Fibroblast of skin of right quadriceps (primary cell): ENCODE results near the gene CSF2.

Source experiments
- DNase-seq: peaks from one replicate; pipeline ENCODE4 v3.0.0-alpha.2; 2013

Gene CSF2

DNA sequence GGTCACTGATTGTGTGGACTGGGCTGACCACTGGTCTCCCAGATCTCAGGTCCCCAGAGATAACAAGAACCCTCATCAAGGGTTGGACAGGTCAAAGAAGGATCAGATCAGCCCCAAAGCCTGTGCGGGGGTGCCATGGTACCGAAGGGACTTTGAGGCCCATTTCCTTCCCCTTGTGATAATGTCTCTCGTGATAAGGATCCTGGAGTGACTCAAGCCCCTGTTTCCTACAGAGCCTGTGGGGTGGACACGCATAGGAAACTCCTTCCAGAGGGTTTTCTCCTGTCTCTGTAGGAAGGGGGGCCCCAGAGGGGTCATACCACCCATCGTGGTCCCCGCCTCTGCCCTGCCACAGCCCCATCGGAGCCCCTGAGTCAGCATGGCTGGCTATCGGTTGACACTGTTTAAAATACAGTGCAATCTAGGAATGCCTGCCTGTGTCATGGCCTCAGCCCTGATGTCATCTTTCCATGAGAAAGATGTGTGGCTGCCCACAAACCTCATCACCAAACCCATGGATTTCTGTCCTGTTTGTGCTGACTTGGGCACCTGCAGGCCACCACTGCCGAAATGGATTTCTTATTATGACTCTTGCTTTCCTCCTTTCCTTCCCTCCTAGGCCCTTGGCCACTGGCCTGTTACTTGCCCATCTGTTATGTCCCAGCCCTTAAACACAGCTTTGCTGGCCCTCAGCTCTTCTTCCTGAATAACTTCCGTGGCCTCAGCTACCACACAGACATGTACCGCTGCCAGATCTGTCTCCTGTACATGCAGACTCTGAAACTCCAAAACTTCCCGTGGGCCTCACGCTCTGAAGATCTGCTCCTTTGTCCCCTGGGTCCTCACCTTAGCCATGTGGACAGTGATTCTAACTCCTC is 2.9 kb upstream of the CSF2 start:
- peak; percentile 29 for DNase-seq

DNA sequence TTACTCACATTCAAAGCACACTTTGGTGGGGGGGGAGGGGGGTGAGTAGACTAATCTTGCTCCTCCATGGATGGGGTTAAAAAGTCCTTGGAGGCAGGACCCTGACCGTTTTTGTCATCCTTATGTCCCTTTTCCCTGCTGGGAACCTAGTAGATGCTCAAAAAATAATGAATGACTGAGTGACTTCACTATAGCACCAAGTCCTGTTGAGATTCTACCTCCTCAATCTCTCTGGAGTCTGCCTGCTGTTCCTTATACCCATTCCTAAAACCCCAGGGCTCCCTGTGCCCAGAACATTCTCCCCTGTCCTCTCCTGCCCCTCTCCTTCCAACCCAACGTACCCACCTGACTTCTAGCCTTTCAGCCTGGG is 2.3 kb upstream of the CSF2 start:
- no peak for DNase-seq

DNA sequence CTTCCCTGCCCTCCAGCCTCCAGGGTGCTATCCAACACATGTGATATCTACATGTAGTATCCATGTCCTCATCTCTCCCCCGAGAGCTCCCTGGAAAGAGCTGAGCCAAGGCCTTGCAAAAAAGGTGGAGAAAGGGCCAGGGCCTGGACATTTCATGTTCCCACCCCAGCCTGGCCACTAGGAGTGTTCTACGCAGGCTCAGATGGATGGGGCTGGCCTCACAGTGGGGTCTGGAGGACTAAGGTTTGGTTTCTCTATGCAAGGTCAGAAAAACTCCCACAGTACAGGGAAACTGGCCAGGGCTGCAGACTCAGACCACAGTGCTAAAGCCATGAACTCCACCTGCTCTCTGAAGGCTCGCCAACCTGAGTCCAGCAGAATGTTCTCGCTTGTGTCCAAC is 1.5 kb upstream of the CSF2 start:
- DNase-seq = no peak

DNA sequence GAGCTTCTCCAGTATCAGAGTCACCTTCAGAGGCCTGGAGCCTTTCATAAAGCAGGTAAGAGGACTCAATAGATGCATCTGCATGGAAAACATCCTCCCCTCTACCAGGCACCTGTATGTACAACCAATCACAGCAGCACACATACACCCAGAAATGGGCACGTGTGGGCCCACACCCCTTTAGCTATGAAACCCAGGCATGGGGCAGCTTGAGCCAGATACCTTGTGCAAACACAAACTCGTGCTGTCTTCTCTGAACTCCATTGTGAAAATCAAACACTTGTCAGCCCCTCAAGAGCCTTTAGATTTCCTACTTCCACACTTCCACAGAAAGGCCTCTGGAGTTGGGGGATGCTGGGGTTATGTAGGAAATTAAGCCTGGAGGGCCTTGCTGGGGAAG is 1.1 kb upstream of the CSF2 start:
- no peak for DNase-seq

DNA sequence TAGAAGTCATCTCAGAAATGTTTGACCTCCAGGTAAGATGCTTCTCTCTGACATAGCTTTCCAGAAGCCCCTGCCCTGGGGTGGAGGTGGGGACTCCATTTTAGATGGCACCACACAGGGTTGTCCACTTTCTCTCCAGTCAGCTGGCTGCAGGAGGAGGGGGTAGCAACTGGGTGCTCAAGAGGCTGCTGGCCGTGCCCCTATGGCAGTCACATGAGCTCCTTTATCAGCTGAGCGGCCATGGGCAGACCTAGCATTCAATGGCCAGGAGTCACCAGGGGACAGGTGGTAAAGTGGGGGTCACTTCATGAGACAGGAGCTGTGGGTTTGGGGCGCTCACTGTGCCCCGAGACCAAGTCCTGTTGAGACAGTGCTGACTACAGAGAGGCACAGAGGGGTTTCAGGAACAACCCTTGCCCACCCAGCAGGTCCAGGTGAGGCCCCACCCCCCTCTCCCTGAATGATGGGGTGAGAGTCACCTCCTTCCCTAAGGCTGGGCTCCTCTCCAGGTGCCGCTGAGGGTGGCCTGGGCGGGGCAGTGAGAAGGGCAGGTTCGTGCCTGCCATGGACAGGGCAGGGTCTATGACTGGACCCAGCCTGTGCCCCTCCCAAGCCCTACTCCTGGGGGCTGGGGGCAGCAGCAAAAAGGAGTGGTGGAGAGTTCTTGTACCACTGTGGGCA is 642 bp downstream of the CSF2 start:
- DNase-seq = no peak

DNA sequence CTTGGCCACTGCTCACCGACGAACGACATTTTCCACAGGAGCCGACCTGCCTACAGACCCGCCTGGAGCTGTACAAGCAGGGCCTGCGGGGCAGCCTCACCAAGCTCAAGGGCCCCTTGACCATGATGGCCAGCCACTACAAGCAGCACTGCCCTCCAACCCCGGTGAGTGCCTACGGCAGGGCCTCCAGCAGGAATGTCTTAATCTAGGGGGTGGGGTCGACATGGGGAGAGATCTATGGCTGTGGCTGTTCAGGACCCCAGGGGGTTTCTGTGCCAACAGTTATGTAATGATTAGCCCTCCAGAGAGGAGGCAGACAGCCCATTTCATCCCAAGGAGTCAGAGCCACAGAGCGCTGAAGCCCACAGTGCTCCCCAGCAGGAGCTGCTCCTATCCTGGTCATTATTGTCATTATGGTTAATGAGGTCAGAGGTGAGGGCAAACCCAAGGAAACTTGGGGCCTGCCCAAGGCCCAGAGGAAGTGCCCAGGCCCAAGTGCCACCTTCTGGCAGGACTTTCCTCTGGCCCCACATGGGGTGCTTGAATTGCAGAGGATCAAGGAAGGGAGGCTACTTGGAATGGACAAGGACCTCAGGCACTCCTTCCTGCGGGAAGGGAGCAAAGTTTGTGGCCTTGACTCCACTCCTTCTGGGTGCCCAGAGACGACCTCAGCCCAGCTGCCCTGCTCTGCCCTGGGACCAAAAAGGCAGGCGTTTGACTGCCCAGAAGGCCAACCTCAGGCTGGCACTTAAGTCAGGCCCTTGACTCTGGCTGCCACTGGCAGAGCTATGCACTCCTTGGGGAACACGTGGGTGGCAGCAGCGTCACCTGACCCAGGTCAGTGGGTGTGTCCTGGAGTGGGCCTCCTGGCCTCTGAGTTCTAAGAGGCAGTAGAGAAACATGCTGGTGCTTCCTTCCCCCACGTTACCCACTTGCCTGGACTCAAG is 1.5 kb downstream of the CSF2 start:
- no peak for DNase-seq

DNA sequence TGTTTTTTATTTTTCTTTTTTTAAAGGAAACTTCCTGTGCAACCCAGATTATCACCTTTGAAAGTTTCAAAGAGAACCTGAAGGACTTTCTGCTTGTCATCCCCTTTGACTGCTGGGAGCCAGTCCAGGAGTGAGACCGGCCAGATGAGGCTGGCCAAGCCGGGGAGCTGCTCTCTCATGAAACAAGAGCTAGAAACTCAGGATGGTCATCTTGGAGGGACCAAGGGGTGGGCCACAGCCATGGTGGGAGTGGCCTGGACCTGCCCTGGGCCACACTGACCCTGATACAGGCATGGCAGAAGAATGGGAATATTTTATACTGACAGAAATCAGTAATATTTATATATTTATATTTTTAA is 2.1 kb downstream of the CSF2 start:
- no peak for DNase-seq

DNA sequence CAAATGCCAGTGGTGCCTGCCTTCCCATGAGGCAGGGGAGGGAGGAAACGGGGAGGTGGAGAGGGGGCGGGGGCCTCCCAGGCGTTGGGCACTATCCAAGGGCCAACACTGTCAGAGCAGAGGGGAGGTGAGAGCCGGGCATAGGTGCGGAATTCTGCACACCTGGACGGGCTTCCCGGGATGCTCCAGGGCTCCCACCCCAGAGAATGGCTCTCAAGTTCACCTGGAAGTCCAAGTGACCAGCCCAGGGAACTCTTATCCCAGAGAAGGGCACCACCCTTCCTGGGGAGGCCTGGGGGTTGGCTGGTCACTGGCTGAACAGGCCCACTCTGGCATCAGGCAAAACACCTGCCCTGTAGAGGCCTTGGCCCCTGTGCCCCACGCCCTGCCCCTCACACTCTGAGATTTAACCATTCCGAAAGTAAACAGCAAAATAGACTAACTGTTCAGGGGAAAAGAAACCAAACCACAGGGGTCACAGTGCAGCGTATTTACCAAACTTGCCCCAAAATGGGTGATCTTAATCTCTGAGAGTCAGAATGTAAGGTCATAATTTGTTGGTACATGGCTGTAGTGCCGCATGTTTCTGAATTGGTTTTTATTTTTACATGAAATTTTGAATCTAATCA is 2.7 kb downstream of the CSF2 start:
- no peak for DNase-seq

DNA sequence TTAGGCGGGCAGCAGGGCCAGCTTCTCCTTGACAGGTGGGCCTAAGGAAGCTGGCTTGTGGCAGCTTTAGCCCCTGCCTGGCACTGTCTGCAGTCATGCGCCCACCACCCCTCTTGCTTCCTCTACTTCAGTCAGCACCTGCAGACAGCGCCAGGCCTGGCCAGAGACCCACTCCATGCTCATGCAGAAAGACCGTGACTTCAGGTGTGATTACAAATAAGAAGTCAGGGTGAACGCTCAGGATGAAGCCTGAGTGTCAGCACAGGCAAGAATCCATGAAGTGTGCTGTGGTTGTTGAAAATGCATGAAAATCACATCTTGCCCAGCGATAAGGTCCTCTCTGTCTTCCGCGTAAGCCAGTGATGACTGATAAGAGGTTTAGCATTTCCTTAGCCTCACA is 3.4 kb downstream of the CSF2 start:
- DNase-seq = no peak

DNA sequence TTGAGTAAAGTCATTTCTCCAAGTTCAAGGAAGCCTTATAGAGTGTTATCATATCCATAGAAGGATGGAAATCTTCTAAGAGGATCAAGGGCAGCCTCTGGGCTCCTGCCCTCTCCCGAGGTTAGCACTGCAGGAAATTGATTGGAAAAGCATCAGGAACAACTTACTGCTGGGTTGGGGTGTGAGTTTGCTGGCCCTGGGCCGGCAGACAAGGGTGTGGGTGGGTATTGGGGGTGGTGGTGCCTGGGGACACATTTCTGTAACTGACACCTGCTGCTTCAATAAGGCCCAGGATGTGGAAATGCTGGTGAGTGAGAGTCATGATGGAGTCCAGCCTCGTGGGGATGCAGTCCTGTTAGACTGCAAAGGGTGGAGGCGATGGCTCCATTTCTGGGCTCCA is 5.5 kb downstream of the CSF2 start:
- no peak for DNase-seq

DNA sequence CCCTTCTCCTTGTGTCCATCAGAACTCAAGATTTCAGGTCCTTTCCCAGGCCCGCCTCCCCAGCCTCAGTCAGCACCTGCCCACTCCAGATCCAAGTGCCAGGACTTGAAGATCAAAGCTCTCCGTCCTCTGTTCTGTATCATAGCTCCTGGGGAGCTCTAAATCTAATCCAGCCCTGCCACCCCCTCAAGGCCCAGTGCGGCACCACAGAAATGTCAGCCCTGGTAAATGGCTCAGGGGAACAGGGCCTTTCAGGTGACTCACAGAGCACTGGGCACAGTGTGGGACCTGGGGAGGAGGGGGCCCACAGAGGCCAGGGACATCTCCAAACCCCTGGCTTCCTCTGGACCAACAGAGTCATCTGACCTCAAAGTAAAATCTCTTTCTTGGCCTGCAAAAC is 6.0 kb downstream of the CSF2 start:
- DNase-seq = no peak

DNA sequence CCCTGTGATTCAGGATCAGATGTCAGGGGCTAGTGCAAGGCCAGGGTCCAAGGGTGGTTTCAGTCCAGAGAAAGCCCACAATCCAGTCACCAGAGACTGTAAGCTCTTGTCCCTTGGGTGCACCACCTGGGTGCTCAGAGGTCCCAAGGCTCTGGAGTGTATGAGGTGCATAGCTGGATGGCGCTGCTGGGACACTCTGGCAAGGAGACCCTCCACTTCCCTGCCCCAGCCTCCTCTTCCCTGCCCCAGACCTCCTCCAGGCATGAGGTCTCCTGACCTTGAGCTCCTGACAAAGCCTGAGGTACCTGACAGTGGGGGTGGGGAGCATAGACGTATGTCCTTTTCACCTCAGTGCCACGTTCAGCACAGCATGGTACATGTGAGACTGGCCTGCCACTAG is 7.0 kb downstream of the CSF2 start:
- no peak for DNase-seq

DNA sequence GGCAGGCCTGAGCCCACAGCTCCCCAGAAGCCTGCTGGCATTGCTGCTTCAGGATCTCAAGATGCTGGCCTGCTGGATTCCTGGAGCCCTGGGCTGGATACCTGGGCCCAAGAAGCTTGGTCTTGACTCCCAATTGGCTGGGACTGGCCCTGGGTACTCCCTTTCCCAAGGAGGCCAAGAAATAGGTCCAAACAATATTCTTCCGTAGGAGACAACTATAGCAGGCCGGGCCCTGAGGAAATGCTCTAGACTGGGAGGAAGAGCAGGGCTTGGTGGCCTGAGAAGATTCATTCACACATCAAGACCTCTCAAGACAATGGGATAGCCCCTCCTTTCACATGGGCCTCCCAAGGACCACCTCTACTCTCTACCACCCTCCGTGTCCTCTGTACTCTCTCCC is 7.9 kb downstream of the CSF2 start:
- DNase-seq = no peak

DNA sequence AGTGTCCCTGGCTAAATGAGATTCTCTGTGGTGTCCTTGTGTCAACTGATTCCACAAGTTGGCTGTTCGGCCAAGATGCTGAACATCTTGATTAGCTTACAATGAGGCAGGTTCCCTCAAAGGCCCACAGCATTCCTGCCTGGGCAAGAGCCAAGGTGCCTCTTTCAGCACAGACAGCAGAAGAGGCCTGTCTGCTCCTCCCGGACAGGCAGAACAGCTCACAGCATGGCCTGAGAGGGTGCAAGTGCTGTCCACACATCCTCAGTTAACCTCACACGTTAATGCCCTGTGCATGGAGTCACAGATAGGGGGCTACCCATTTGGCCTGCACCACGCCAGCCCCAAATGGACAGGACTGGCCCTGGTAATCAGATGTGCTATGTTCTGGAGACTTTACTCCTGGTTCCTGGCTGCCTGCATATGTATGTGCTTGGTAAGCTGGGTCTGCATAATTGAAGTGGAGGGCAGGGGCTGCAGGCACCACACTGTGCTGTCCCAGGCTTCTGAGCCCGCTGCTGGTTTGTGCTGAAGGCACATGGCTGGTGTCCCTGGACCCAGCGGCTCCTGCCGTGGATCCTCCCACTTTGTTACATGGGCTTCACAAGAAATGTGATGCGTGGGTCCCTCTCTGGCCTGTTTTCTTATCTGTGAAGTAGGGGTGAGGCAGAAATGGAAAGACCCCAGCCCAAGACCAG is 8.9 kb downstream of the CSF2 start:
- no peak for DNase-seq

DNA sequence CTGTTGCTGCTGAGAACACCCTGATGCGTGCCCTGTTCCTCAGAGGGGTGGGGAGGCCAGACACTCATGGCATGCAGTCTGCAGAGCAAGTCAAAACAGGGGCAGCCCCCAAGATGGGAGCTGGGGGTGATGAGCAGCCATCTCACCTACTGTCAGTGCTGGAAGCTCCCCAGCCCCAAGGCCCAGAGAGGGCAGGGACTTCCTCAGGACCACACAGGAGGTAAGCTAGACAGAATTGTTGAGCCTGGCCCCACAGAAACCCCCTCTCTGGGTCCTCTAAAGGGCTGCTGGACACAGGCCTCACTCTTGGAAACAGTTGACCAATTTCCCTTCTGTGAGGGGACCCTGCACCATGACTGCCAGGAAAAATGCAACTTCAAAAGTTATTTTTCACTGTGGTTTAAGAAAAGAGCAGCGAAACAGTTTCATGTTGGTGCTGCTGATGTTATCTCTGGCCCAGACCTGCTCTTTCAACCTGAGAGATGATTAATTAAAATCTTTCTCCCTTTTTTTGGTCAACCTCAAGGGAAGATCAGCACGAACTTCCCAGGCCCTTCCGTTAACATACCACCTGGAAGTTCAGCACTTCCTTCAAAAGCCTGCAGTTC is 9.6 kb downstream of the CSF2 start:
- no peak for DNase-seq

DNA sequence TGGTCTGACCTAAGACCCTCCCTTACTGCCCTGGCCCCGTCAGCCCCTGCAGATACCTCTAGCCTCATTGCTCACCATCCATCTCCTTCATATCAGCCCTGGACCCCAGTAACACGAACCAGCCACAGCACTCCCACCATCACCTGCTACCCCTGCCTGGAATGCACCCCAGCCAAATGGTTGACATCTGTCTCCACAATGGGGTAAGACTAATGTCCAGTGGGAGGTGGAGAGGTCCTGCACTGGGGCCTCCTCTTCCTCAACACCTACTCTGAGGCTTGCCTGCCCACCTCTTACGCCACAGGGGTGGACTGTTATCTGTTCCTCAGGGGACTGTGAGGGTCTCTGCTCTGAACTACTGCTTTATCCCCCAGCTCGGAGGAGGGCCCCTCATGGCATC is 12.1 kb downstream of the CSF2 start:
- no peak for DNase-seq

DNA sequence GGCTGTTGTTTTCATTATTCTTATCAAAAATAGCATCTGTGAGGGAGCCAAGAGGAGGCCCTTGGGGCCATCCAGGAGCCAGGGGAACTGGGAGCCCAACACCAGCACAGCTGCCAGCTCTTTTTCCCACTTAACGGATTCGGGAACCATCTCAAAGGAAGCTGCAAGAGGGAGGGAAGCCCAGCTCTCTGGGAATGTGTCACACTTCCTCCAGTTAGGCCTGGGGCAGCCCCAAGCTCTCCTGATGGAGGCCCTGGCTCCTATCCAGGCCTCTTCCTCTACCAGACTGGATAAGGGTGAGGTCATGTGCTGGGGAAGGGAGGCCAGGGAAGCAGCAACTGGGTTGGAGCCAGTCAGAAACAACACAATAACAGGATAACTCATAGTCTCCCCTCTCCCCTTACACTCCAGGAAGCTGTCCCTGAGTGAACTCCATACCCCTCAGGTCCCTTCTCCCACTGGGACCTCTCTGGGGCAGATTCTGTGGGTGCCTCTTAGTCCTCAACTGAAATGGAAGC is 12.7 kb downstream of the CSF2 start:
- peak; percentile 96 for DNase-seq

DNA sequence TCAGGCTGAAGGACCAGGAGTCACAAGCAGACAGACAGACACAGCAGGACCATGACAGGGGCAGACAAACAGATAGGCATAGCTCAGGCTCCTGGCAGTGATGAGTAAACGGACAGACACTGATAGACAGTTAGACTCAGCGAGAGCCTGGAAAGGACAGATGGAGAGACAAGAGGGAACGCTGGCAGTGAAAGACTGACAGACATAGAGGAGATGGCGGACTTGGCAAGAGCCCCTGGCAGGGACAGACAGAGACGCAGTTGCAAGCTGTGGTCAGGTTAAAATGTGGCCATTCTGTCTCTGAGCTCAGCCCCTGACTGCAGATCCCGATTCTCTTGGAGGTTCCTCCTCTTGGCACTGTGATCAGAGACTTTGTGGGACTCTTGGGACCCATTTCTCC is 13.6 kb downstream of the CSF2 start:
- DNase-seq = no peak

DNA sequence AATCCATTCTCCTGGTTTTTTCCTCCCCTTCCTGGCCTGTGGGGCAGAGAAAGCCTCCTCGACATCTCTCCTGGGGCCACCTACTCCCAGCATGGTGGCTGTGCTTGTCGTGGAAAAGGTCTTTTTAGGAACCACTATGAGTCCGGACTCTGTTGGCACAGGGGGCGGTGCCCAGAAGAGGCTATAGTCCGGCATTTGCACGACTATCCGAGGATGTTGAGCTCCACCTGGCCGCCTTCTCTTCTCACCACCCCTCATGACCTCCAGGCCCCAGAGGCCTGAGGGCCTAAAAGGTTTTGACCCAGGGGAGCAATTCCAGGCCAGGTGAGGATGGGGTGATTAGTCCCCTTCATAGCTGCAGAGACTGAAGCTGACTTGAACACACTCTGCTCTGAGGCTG is 14.1 kb downstream of the CSF2 start:
- no peak for DNase-seq

DNA sequence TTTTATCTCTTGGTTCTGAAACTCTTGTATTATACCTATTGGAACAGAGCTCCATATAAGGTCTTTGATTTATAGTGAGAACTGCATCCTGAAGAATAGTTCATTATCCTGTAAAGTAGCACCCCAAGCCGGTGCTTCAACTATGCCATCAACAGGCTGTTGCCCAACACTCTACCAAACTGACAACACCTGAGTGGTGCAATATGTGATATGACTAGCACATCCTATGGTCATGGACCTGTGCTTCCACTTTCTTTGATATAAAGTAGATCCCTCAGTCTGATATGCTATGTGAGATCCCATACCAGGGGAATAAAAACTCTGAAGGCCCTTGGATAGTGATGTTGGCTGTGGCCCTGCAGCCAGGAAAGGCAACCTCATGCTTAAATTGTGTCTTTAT is 15.8 kb downstream of the CSF2 start:
- no peak for DNase-seq

DNA sequence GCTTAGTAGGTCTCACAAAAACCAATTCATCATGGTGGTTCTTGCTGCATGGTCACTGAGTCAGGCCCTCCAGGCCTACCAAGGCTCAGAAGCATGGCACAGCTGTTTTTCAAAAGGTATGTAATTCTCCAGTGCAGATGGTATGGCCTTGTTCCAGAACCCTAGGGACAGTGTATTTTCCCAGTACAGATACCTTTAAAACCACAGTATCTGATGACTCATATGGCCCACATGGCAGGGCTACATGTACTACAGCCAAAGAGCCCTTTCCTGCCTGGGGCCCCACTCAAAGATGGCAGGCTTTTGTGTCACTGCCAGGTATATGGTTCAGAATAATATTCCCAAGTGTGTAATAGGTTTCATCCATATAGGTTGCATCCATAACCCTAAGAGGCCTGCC is 16.5 kb downstream of the CSF2 start:
- peak; percentile 80 for DNase-seq

DNA sequence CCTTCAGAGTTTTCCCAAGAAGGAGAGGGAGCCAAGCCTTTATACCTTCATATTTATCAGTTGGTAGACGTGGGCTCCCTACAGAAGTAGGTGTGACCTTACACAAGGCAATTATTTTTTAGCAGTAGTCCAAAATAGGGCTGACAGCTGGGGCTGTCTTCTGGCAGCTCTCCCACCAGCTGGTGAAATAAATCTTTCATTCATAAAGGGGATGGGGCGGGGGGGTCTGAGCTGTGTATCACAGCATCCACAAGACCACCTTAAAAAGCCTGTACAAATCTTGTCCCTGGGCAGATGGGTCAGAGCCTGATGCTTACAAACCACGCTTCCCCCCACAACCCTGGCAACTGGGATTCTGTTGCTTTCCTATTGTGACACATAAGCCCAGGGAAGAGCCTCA is 19.7 kb downstream of the CSF2 start:
- no peak for DNase-seq
